ENCODE data around the gene RCN2.

Gene RCN2

DNA sequence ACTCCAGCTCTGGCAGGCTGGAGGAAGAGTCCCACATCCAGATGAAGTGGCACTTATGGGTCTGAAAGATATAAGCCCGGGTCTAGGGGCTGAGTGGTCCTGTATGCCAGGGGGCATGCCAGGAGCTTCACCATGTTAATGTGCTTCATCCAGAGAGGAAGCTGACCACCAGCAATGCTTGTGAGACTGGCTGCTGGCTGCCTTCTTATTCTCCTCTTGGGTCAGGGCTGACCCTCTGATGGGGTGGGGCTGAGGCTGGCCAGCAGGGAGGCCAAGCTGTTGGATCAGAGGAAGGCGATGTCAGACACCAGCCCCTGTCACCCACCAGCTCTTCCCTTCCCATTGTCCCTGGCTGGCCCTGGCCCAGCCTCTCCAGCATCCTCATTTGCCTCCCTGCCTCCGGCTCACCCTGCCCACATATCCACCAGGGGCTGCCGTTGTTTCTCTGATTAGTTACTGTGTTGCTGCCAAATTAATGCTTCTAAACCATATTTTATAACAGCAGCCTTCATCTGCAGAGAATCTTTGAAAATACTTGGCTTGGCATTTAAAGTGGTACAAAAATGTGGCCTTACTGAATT is 43.0 kb downstream of the RCN2 start:
- no peak for DNase-seq

DNA sequence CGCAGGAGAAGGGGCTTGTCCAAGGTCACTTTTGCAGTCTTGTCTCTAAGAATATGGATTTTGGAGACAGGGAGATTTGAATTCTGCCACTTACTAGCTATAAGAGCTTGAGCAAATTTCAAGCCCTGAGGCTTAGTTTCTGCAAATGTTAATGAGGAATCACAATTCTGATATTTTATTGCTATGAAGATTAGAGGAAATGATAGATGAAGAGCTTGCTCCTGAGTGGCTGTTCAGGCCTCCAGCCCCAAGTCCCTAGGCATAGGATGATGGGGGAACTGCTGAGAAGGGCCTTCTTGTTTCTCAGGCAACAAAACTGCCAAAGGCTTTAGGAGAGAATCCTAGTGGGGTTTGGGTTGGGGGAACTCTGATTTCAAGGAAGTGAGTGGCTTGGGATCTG is 44.6 kb downstream of the RCN2 start:
- no peak for DNase-seq

DNA sequence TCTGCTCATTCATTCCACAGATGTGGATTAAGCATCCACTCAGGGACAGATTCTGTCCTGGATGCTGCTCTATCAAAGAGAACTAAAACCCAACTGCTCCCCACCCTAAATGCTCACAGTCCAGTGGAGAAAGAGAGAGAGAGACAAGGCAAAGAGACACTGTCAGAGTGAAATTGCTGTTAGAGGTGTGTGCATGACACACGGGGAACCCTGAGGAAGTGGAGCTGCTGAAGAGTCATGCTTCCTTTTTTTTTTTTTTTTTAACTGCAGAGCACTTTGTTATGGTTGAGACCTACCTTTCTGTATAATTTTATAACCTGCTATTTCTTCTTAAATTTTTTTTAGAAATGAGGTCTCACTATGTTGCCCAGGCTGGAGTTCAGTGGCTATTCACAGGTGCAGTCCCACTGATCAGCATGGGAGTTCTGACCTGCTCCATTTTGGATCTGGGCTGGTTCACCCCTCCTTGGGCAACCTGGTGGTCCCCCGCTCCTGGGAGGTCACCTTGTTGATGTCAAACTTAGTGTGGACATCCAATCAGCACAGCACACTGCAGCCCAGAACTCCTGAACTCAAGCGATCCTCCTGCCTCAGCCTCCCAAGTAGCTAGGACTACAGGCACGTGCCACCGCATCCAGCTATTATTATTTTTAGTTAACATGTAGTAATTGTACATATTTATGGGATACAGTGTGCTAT is 45.2 kb downstream of the RCN2 start:
- no peak for DNase-seq

DNA sequence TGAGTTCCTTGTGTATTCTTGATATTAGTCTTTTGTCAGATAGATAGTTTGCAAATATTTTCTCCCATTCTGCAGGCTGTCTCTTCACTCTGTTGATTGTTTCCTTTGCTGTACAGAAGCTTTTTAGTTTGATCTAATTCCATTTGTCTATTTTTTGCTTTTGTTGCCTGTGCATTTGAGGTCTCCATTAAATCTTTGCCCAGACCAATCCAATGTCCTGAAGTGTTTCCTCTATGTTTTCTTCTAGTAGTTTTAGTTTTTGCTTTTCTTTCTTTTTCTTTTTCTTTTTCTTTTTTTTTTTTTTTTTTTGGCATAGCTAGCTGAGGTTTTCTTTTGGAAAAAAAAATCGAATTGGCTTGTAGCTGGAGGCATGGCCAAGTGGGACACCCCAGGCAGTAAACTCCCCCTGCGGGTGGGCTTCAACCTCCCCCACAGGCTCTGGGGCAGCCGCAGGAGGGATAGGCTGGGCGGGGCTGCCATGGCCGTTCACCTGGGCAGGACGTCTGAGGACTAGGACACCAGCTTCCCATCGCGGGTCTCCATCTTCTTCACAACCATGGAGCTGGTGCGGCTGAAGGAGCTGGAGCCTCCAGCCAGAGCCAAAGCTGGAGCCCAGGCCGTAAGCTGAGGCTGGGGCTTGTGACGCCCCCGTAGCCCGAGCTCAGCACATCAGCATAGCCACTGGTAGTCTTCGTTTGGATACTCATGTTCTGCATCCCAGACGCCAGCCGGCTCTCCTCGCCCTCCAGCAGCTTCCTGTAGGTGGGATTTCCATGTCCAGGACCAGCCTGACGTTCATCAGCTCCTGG is 47.2 kb downstream of the RCN2 start:
- DNase-seq, result no peak

DNA sequence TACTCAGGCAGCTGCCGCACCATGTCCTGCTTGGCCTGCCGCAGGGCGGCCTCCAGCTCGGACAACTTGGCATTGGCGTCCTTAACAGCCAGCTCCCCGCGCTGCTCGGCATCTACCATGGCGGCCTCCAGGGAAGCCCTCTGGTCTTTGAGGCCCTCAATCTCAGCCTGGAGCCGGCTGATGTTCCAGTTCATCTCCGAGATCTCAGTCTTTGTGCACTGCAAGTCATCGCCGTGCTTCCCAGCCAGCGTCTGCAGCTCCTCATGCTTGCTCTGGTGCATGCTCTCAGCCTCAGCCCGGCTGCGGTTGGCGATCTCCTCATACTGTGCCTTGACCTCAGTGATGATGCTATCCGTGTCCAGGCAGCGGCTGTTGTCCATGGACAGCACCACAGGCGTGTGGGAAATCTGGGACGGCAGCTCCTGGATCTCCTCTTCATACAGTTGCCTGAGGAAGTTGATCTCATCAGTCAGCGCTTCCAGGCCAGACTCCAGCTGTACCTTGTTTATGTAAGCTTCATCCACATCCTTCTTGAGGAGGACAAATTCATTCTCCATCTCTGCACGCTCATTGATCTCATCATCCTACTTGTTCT is 47.9 kb downstream of the RCN2 start:
- DNase-seq, result no peak

DNA sequence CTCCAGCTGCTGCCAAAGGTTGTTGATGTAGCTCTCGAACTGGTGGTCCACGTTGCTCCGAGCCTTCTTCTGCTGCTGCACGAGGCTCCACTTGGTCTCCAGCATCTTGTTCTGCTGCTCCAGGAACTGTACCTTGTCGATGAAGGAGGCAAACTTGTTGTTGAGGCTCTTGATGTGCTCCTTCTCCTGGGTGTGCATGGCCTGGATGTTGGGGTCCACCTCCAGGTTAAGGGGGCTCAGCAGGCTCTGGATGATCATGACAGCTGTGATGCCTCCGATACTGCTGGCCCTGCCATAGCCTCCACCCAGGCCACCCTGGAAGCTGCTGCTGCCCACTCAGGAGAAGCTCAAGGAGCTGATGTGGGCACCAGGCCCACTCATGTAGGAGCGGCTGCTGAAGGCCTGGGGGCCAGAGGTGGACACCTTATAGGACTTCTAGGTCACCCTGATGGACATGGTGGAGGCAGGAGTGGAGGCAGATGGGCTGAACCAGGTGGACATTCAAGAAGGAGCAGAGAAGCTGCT is 48.5 kb downstream of the RCN2 start:
- DNase-seq, result no peak

DNA sequence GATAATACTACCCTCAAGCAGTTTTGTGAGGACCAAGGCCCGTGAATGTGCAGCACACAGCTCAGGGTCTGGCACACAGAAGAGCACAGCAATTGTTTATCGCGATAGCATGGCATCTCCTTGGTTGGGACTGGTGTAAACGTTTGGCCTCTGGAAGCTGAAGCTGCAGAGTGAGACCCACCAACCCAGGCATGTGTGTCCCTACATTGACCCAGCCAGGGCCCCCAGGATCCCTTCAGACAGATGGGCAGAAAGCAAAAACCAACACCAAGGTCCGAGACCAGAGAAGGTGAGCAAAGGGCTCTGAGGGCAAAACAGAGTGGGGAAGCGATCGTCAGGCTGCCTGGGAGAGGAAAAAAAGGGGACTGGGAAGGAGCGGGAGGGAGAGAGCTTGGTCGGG is 50.8 kb downstream of the RCN2 start:
- DNase-seq, result no peak

DNA sequence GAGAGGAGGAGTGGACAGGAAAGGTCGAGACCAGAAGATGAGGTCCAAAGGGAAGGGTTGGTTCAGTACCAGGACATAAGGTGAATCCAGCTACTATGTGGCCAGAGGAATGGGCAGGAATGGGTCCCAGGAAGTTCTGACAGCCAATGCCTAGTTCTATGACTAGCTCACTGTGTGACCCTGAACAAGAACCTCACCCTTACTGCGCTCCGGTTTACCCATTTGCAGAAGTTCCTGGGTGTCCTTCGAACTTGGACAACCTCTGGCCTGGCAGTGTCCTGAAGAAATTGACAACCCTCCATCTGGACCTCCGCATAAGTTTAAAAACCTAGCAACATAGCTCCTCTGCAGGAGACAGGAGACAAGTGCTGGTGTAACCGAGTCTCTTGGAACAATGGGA is 51.2 kb downstream of the RCN2 start:
- DNase-seq, result no peak

DNA sequence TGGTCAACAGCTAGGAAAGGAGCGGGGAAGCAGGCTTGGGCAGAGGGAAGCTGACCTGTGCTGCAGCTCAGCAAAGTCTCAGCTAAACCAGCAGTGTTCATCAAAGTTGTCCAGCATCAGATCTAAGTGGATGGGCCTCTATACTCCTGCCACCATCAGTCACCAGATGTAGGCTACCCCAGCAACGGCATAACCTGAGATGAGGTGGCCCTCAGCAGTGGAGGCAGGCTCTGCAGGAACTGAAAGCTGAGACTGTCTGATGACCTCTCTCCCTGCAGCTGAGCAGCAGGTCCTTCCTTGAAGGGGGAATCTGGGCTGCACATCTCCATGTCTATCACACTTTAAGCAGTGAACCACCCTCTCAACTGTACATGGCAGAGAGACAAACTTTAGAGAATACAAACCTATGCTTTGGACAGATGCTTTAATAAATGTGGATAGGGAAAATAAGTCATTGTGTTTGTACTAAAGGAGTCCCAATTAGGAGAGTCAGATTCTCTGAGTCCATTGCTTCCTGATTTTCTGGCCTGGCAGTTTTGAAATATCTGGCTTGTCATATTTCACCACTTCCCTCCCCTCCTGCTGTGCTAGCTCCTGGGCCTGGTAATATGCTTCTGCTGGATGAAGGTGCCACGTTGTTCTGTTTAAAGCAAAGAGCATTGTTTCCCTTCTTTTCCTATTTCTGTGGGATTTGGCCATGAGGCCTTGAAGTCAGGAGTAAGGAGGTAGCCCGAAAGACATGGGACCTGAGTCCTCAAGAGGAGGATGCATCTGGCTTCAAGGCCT is 52.2 kb downstream of the RCN2 start:
- DNase-seq, result no peak

DNA sequence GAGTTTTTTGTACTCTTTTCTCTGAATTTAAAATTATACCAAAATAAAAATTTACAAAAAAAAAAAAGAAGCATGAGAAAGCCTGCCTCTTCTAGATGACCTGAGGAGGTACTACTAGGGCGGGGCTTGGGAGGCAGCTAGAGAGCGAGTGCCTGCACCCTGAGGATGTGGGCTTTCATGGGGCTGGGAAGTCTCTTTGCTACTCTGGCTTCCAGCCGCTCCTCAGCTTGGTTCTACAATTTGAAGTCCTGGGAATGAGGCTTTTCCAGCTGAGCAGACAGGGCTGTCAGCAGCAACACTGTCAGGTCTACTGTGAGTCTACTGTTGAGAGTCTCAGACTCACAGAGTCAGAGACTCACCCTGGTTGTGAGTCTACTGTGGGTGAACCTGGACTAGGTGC is 55.2 kb downstream of the RCN2 start:
- no peak for DNase-seq

DNA sequence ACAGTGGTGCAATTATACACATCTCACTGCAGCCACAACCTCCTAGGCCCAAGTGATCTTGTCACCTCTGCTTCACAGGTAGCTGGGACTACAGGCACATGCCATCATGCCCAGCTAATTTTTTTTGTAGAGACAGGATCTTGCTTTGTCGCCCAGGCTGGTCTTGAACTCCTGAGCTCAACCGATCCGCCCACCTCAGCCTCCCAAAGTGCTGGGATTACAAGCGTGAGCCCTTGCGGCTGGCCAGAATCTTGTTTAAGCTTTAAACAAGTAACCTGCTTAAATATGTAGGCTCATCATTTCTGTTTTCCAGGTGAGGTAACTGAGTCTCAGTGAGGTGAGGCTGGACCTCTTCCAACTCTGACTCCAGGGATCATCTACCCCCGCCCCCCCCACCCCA is 55.7 kb downstream of the RCN2 start:
- no peak for DNase-seq

DNA sequence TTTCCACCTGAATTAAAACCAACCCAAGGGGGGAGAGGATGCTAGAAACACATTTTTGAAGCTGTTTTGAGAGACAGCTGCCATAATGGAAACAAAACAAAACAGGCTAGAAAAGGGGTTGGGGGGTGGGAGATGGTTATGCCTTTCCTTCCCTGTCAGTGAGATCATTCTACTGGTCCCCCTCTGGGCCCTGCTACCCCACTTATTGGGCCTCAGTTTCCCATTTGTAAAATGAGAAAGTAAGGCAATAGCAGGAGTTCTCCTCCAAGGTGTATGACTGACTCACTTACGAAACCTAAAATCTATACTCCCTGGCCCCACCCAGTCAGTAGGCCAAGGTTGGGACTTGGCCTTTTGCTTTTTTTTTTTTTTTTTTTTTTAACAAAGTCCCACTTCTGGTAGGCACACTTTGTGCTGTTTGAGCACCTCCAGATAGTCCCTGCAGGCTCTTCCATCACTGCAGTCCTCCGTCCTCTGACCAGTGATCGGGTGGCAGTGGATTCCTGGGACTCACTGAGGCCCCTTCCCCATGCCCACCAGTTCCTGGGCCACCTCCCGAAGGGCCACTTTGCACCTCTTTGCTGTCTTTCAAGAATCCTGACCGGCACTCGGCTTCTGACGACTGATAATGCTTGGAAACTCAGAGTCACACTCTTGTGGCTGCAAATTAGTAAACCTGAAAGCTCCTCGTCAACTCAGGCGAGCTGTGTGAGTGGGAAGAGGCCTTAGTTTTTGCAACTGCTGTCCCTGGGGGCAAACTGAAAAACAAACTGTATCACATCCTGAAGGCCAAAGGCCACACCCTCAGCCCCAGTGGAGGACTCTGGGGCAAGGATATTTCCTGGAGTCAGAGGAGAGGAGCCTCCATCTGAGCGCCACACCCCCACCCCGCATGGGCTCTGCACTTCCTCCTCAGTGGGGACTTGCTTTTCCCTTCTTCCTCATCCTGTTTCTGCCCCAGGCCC is 56.6 kb downstream of the RCN2 start:
- no peak for DNase-seq

DNA sequence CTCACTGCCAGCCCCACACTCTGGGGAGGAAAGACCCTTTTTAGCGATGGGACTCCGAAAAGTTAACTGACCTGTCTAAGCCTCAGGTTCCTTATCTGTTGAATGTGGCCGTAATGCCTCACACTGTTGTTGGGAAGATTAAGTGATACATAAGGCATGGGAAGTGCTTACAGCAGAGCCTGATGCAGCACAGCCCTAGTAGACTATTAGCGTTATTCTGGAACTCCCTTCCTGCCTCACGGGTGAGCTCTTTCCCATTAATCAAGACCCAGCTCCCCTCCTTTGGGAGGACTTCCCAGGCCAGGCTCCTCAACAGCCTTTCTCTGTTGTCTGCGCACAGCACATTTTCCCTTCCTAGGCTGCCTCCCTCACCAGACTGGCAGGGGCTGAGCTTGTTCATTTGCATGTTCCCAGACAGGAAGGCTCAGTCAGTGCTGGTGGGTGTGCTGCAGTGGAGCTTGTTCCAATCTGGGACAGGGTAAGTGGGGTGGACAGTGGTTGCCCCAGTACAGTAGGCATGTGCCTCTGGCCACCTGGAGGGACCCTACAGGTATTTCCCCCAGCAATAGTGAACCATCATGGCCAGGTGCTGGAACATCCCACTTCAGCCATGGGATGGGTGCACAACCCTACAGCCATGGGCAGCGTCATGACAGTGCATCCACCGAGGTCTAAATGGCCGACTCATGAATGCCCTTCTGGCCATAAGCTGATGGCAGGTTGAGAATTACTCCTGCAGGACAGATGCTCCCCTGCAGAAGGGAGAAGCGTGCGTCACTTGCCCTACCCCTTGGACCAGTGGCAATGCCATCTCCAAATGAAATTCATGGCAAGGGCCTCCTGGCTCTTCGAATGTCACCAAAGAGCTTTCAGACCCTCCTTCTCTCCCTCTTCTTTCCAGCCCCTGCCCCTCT is 57.6 kb downstream of the RCN2 start:
- no peak for DNase-seq

DNA sequence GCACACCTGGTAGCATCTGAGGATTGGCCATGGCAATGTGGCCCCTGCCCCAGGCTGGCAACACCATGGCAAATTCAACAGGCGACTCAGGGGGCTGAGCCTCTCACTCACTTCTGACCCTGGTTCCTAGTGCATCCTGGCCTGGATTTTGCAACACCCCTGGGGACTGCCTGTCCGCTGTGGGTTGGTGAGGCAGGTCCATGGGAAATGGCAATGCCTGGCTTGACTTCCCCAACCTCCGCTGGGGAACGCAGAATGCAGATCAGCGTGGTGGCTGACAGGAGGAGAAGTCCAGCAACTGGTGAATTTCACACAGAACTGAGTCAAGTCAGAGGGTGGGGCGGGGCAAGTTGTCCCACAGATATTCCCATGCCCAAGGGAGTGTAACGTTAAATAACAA is 59.5 kb downstream of the RCN2 start:
- no peak for DNase-seq

DNA sequence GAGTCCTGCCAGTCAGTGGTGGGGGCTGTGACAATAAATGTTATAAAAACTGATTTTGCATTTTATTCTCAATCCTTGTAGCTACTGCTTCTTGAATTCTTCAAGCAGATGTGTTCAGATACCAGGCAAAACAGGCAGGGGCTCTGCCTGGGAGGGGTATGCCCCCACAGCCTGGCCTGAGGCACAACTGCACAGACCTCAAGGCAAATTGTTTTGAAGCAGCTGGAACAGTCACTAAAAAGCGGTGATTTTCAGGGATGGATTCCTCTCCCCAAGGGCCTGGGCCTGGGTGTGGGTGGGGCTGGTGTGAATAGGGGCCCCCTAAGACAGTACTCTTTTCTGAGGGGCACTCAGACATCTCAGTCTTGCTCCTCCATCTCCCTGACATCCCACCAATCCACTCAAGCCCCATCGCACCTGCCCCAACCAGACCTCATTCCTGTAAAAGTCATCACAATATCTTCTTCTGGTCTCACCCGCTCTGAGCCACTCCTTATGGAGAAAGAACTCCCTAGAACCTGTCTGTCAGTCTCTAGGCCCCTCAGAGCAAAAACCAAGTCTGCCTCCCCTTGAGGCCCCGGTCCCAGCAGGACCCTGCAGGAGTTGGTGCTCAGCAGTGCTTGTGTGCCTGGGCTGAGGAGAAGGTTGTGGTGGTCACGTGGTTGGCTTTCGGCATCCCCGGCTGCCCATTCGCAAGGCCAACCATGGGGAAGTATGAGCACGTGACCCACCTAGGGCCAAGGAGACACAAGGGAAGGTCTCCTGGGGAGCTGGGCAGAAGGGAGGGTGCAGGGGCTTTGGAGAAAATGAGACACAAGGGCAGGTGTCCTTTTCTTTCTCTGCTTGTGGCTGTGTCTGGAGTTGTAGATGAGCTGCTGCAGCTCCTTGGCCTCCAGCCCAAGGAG is 60.4 kb downstream of the RCN2 start:
- DNase-seq, result no peak

DNA sequence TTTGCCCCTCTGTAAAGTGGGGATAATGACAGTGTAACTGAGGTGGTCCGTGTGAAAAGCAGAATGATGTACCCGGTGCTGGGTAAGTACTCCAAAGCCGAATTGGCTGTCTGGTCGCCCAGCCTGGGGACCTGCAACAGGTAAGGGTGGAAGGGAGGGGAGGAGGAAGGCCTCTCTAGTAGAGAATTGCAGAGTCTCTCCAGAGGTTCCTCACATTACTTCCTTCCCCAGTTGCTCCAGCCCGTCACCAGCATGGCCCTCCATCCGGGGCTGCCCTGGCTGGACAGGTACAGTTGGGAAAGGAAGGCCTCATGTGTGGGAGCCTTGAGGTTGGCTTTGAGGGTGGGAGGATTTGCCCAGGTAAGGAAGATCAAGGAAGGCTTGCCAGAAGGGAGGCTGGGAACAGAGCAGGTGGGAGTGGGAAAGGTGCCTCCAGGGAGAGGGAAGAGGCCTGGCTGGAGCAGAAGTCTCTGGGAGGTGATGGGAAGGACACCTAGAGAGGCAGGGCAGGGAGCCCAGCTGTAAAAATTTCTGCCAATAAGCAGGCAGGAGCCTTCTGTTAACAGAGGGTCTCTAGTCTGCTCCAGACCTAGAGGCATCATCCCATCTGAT is 61.7 kb downstream of the RCN2 start:
- no peak for DNase-seq

DNA sequence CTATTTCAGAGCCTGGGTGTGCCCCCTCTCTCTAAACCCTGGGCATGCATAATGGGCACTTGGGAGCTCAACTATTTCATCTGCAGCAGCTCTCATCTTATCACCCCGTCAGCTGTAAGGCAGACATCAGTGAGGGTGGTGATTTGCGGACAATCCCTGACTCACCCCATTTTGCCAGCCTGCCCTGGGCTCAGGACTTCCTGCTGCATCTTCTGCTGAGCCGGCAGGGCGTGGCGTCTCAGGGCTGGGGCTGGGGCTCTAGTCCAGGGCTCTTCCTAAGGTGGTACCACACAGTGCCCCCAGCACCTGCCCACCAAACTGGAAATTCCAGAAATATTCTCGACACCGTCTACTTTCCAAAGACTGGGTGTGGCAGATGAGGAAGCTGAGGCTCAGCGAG is 62.5 kb downstream of the RCN2 start:
- DNase-seq, result no peak

DNA sequence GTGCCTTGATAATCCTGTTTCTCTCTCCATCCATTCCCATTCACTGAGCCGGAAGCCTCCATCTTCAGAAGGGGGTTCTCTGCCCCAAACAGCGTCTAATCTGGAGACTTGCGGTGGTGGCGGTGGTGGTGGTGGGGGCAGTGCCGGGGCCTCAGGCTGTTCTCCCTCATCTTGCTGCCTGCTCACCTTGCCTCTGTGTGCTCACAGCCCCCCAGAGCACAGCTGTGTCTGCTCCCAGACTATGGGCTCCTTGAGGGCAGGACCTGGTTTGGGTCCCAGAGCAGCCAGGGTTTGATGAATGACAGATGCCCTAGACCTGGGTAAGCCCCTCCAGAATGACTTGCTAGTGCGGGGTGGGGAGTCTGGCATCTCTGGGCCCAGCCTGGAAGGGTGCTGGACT is 62.9 kb downstream of the RCN2 start:
- no peak for DNase-seq
